GM12878 (cell line): ENCODE data around the gene MCUB. TPM values are rescaled to one million over a fixed set of nuclear protein-coding genes. Genes with fewer than 3 reads are reported as not detected.

ENCODE experiments used
- ATAC-seq: fragments of 200-7000 bp; cut with Tn5 transposase; 3 replicates; pipeline ENCODE4 v1.9.1; 2020; ENCODE audit warnings: mild to moderate bottlenecking, moderate library complexity
- BruUV-seq: library from RNA; stranded (reverse); fragments of 400-500 nt; replicated peaks from 2 replicates; lab custom pipeline; 2021; lab: Mats Ljungman, UMichigan
- CTCF ChIA-PET: fragments of 300-600 bp; sonication (Branson Sonifier 250); formaldehyde crosslinking; extraction: SDS; loops from one replicate; lab custom pipeline; 2021; ENCODE audit warnings: inconsistent platforms; lab: Yijun Ruan, JAX
- POLR2A ChIA-PET: fragments of 350-600 bp; formaldehyde crosslinking; extraction: SDS; loops from one replicate; lab custom pipeline; 2021; ENCODE audit warnings: inconsistent platforms; lab: Charles Lee
- RAD21 ChIA-PET: fragments of 300-600 bp; sonication (Branson Sonifier 250); formaldehyde crosslinking; loops from one replicate; lab custom pipeline; 2023; ENCODE audit warnings: antibody characterized with exemption; ENCODE audit not compliant: unreplicated experiment; lab: Charles Lee
- SMC1A ChIA-PET: fragments of 300-600 bp; sonication (Branson Sonifier 250); formaldehyde crosslinking; loops from one replicate; lab custom pipeline; 2023; ENCODE audit not compliant: unreplicated experiment, uncharacterized antibody; lab: Charles Lee
- DNase-seq: peaks from one replicate; pipeline ENCODE4 v3.0.0-alpha.2; 2011; ENCODE audit warnings: low read depth, low spot score
- FAIRE-seq: peaks from 3 replicates; lab custom pipeline; 2011; peaks lifted over from hg19 to GRCh38; lab: Jason Lieb, UNC
- H2AFZ ChIP-seq: 2 replicates; pipeline ENCODE4 v1.6.0; 2011; ENCODE audit warnings: low read depth, low read length, control low read depth; ENCODE audit not compliant: control insufficient read depth
- H3K27ac ChIP-seq: 2 replicates; pipeline ENCODE4 v1.5.1; 2011; ENCODE audit warnings: control low read depth; ENCODE audit not compliant: control insufficient read depth, insufficient read depth
- H3K27me3 ChIP-seq, 2 experiments: replicated peaks in 1 of 2; 2 replicates each; pipeline versions ENCODE4 v1.6.0 to v1.6.1; 2011; ENCODE audit warnings: low read length in 1 of 2; ENCODE audit not compliant: control insufficient read depth in 2 of 2, insufficient read depth in 2 of 2
- H3K36me3 ChIP-seq, 2 experiments: 2 replicates each; pipeline ENCODE4 v1.5.1; 2011; ENCODE audit warnings: low read length in 1 of 2; ENCODE audit not compliant: control insufficient read depth in 2 of 2, insufficient read depth in 2 of 2
- H3K4me1 ChIP-seq: 2 replicates; pipeline ENCODE4 v1.6.1; 2011; ENCODE audit warnings: mild to moderate bottlenecking, low read length, moderate library complexity, mixed read lengths; ENCODE audit not compliant: control insufficient read depth, insufficient read depth
- H3K4me2 ChIP-seq: 2 replicates; pipeline ENCODE4 v1.6.0; 2011; ENCODE audit warnings: control low read depth; ENCODE audit not compliant: control insufficient read depth, insufficient read depth
- H3K4me3 ChIP-seq: fragments of 200-600 bp; sonication (generic); 2 replicates; pipeline ENCODE4 v1.5.1; 2016
- H3K79me2 ChIP-seq: 2 replicates; pipeline ENCODE4 v1.6.0; 2011; ENCODE audit warnings: low read length; ENCODE audit not compliant: control insufficient read depth, insufficient read depth
- H3K9ac ChIP-seq: 2 replicates; pipeline ENCODE4 v1.8.0; 2011; ENCODE audit warnings: low read length, control low read depth, mixed read lengths; ENCODE audit not compliant: control insufficient read depth, insufficient read depth
- H3K9me3 ChIP-seq: replicated peaks from 3 replicates; pipeline ENCODE4 v1.5.1; 2011; ENCODE audit warnings: mild to moderate bottlenecking, low read length; ENCODE audit not compliant: control insufficient read depth, insufficient read depth
- H4K20me1 ChIP-seq: 2 replicates; pipeline ENCODE4 v1.6.0; 2011; ENCODE audit not compliant: control insufficient read depth, insufficient read depth
- BHLHE40 ChIP-seq, 2 experiments: fragments of 450-650 bp in 1 of 2; IDR thresholded peaks; 2 replicates each; pipeline ENCODE4 v1.6.1; 2011 to 2017; ENCODE audit warnings: low read depth in 2 of 2, borderline replicate concordance in 1 of 2, improper control_type of control experiment in 1 of 2, low read length in 1 of 2, mild to moderate bottlenecking in 1 of 2
- CREM ChIP-seq: IDR thresholded peaks from 2 replicates; pipeline ENCODE4 v1.6.1; 2014; ENCODE audit warnings: antibody characterized with exemption, low read depth
- DPF2 ChIP-seq: fragments of 450-650 bp; IDR thresholded peaks from 2 replicates; pipeline ENCODE4 v1.6.1; 2017; ENCODE audit warnings: mild to moderate bottlenecking
- ESRRA ChIP-seq: IDR thresholded peaks from 2 replicates; pipeline ENCODE4 v1.6.1; 2012; ENCODE audit warnings: mild to moderate bottlenecking, low read length, improper control_type of control experiment
- IRF5 ChIP-seq: fragments of 450-650 bp; IDR thresholded peaks from 2 replicates; pipeline ENCODE4 v1.6.1; 2017; ENCODE audit warnings: borderline replicate concordance
- MEF2B ChIP-seq: fragments of 450-650 bp; IDR thresholded peaks from 2 replicates; pipeline ENCODE4 v1.6.1; 2018; ENCODE audit warnings: mild to moderate bottlenecking, moderate library complexity; ENCODE audit not compliant: partially characterized antibody, poor library complexity, severe bottlenecking
- POU2F2 ChIP-seq: IDR thresholded peaks from 3 replicates; pipeline ENCODE4 v1.6.1; 2011; ENCODE audit warnings: low read depth, mild to moderate bottlenecking, low read length, borderline replicate concordance
- RB1 ChIP-seq: fragments of 450-650 bp; formaldehyde crosslinking; IDR thresholded peaks from 2 replicates; pipeline ENCODE4 v1.6.1; 2017; ENCODE audit warnings: mild to moderate bottlenecking, borderline replicate concordance
- RBBP5 ChIP-seq: fragments of 200-600 bp; sonication (generic); conservative IDR thresholded peaks from 2 replicates; pipeline ENCODE4 v1.6.1; 2016
- REST ChIP-seq: IDR thresholded peaks from 2 replicates; pipeline ENCODE4 v1.6.1; 2012; ENCODE audit warnings: mild to moderate bottlenecking, low read depth, low read length
- TCF7 ChIP-seq: IDR thresholded peaks from 2 replicates; pipeline ENCODE4 v1.6.1; 2014; ENCODE audit warnings: antibody characterized with exemption, borderline replicate concordance
- USF2 ChIP-seq: IDR thresholded peaks from 2 replicates; pipeline ENCODE4 v1.6.1; 2011; ENCODE audit warnings: low read depth, low read length, improper control_type of control experiment, borderline replicate concordance
- ZNF592 ChIP-seq: fragments of 450-650 bp; IDR thresholded peaks from 2 replicates; pipeline ENCODE4 v1.6.1; 2017; ENCODE audit warnings: mild to moderate bottlenecking, moderate library complexity
- WGBS: methylation state at CpG from one replicate; pipeline ENCODE4 v1.1.6; 2016; ENCODE audit warnings: low lambda C conversion rate; ENCODE audit not compliant: insufficient replicate concordance, insufficient coverage; ENCODE audit errors: missing lambda C conversion rate; 5-methylcytosine and 5-hydroxymethylcytosine counted together
- in situ Hi-C: fragments of 300-500 bp; cut with MboI; formaldehyde crosslinking; loops from 9 replicates; pipeline ENCODE4 v1.14.3; 2018; ENCODE audit warnings: mixed read lengths
- intact Hi-C: fragments of 100-400 bp; cut with micrococcal nuclease; formaldehyde crosslinking; loops from one replicate; pipeline ENCODE4 v1.14.2; 2022; ENCODE audit not compliant: unreplicated experiment
- polyA plus RNA-seq, 11 experiments: library from polyadenylated mRNA; depleted of rRNA in 4 of 11; unstranded in 6 of 11; stranded (reverse) in 5 of 11; fragments of >200 nt; fragmentation: Nextera tagmentation in 4 of 11; fragmentation: Illumina TruSeq in 1 of 11; extraction: Ambion mirVana in 4 of 11; extraction: Trizol in 1 of 11; gene quantifications; 1 replicate in 1 of 11; 2 replicates in 10 of 11; pipeline versions ENCODE4 v1.2.1 to v1.2.3, GENCODE V29; 2011 to 2016; ENCODE audit warnings: inconsistent platforms in 2 of 11, missing spikeins in 2 of 11, low read depth in 1 of 11
- total RNA-seq, 4 experiments: library from RNA; depleted of rRNA in 3 of 4; stranded (reverse); fragments of >200 nt in 3 of 4; fragmentation: Illumina TruSeq in 1 of 4; extraction: Trizol in 1 of 4; gene quantifications; 2 replicates each; pipeline versions ENCODE4 v1.2.1 to v1.2.3, GENCODE V29; 2013 to 2021

The MCUB gene
- total and polyA plus RNA-seq, 10 of the 15 experiments (the other 5 are each of a cell fraction or from before 2014, with no cell fraction given) = 4.7 to 63.7 (median 39.4) TPM

GRCh38 chr4:109665783-109666485, 105.9 kb downstream of the MCUB start:
- DNase-seq = no peak
- intact Hi-C loops = no loop called here

More at GRCh38 chr4:109665783-109666485, 105.9 kb downstream of the MCUB start:
- RAD21 ChIA-PET = no interaction called here
- Histone ChIP-seq H3K4me2 (no peak overlapping the region), H4K20me1 (no peaks in the 10 kb centered on the region), H3K9me3 (peaks cover 2% of the 10 kb centered on the region; the same call in 1 of the 3 replicates), H3K79me2 (no peaks in the 10 kb centered on the region), H2AFZ (no peak overlapping the region), H3K9ac (no peak overlapping the region), H3K4me1 (no peaks in the 10 kb centered on the region), H3K4me3 (no peak overlapping the region), H3K36me3 (peaks cover 0 to 3% of the 10 kb centered on the region in 2 experiments; a peak in 2 of 4 replicates), H3K27me3 (no peaks in the 10 kb centered on the region), H3K27ac (no peak overlapping the region)
- no TSS peak for BruUV-seq
- ATAC-seq (no peak), FAIRE-seq (no peak)
- CTCF ChIA-PET = no interaction called here
- in situ Hi-C loops = no loop called here
- 97% methylated on average over 5 of the region's 5 CpGs for WGBS
- POLR2A ChIA-PET = no interaction called here
- SMC1A ChIA-PET = no interaction called here
- TF ChIP-seq CREM = no peak
- no peak for TF ChIP-seq ESRRA
- TF ChIP-seq POU2F2 = no peak
- no peak for TF ChIP-seq DPF2
- no peak for TF ChIP-seq USF2
- TF ChIP-seq ZNF592 = no peak
- TF ChIP-seq TCF7 = no peak
- TF ChIP-seq REST = no peak
- no peak for TF ChIP-seq RBBP5
- TF ChIP-seq BHLHE40 (IDR thresholded peaks at IDR 0.05; ENCODE audit: borderline replicate concordance in 1 of 2, low read depth in 2 of 2, low read length in 1 of 2) = no peak
- no peak for TF ChIP-seq IRF5
- TF ChIP-seq RB1 = no peak
- TF ChIP-seq MEF2B = no peak
